A673 (cell line): ENCODE results near the gene KDELR3. TPM values are rescaled to one million over a fixed set of nuclear protein-coding genes. Genes with fewer than 3 reads are reported as not detected.
"Not testable (repeated sequence)": the region's sequence is repeated elsewhere in the genome, so short reads cannot be mapped to it uniquely, and the experiment has no call there.

Source experiments
- BruUV-seq: library from RNA; stranded (reverse); fragments of 400-500 nt; replicated peaks from 2 replicates; lab custom pipeline; 2021; lab: Mats Ljungman, UMichigan
- CTCF ChIA-PET: fragments of 300-600 bp; sonication (Branson Sonifier 250); formaldehyde crosslinking; loops from one replicate; lab custom pipeline; 2022; ENCODE audit warnings: antibody characterized with exemption; lab: Charles Lee
- POLR2A ChIA-PET: fragments of 300-600 bp; sonication (Branson Sonifier 250); formaldehyde crosslinking; loops from one replicate; lab custom pipeline; 2022; ENCODE audit warnings: antibody characterized with exemption; ENCODE audit not compliant: low non-redundant PET; lab: Charles Lee
- DNase-seq: peaks from one replicate; pipeline ENCODE4 v3.0.0-alpha.2; 2015; ENCODE audit warnings: low spot score
- H3K27ac ChIP-seq: fragments of 200-600 bp; sonication (generic); 2 replicates; pipeline ENCODE4 v1.5.1; 2016; ENCODE audit warnings: mixed run types, low read depth, mild to moderate bottlenecking, mixed read lengths, antibody characterized with exemption, low read length; ENCODE audit not compliant: poor library complexity, severe bottlenecking
- H3K27me3 ChIP-seq: fragments of 200-600 bp; sonication (generic); replicated peaks from 2 replicates; pipeline ENCODE4 v1.6.1; 2017; ENCODE audit warnings: mixed run types, low read depth, mild to moderate bottlenecking, mixed read lengths, antibody characterized with exemption, low read length; ENCODE audit not compliant: insufficient read depth, poor library complexity
- H3K36me3 ChIP-seq: fragments of 200-600 bp; sonication (generic); 2 replicates; pipeline ENCODE4 v1.6.1; 2016; ENCODE audit warnings: mixed run types, mild to moderate bottlenecking, mixed read lengths, antibody characterized with exemption, low read length; ENCODE audit not compliant: insufficient read depth, poor library complexity, severe bottlenecking
- H3K4me1 ChIP-seq: fragments of 200-600 bp; sonication (generic); 2 replicates; pipeline ENCODE4 v1.6.1; 2017; ENCODE audit warnings: mixed run types, mild to moderate bottlenecking, mixed read lengths, antibody characterized with exemption, low read length; ENCODE audit not compliant: insufficient read depth, poor library complexity, severe bottlenecking
- H3K4me3 ChIP-seq: fragments of 200-600 bp; sonication (generic); 2 replicates; pipeline ENCODE4 v1.5.1; 2016; ENCODE audit warnings: low read depth, mixed run types, mild to moderate bottlenecking, mixed read lengths, low read length; ENCODE audit not compliant: poor library complexity, severe bottlenecking
- H3K9me3 ChIP-seq: fragments of 200-600 bp; sonication (generic); 2 replicates; pipeline ENCODE4 v1.6.1; 2016; ENCODE audit warnings: mixed run types, low read depth, mild to moderate bottlenecking, mixed read lengths, antibody characterized with exemption, low read length; ENCODE audit not compliant: poor library complexity, severe bottlenecking
- CTCF ChIP-seq: fragments of 300-800, 200-600 bp; sonication (generic); conservative IDR thresholded peaks from 2 replicates; pipeline ENCODE4 v1.5.1; 2017; ENCODE audit warnings: low read depth, mild to moderate bottlenecking, antibody characterized with exemption, low read length, moderate library complexity, mixed read lengths
- EZH2 ChIP-seq: fragments of 200-600 bp; sonication (generic); IDR thresholded peaks from 2 replicates; pipeline ENCODE4 v1.6.1; 2017; ENCODE audit warnings: borderline replicate concordance, low read depth, mild to moderate bottlenecking, mixed read lengths, antibody characterized with exemption, low read length; ENCODE audit not compliant: poor library complexity, severe bottlenecking
- intact Hi-C: fragments of 100-400 bp; cut with micrococcal nuclease; formaldehyde crosslinking; loops from one replicate; pipeline ENCODE4 v1.10.0; 2022; ENCODE audit not compliant: unreplicated experiment
- total RNA-seq: library from RNA; stranded (reverse); gene quantifications from 2 replicates; pipeline ENCODE4 v1.2.3, GENCODE V29; 2021

Gene KDELR3
- total RNA-seq, 1 experiment from 2014 or later: 4.0 TPM

- POLR2A ChIA-PET: no interaction called here
Measured at GRCh38 chr22:38468443-38469305, 778 bp downstream of the KDELR3 start.

GRCh38 chr22:38469306-38469781 lies 1.4 kb downstream of the KDELR3 start:
- H3K4me1 ChIP-seq: peaks cover 5% of the 10 kb centered on the region
- intact Hi-C loops: no loop called here
- H3K9me3 ChIP-seq: no peaks in the 10 kb centered on the region
- no peak for DNase-seq
- POLR2A ChIA-PET: no interaction called here
- CTCF ChIA-PET: no interaction called here
- H3K36me3 ChIP-seq: no peaks in the 10 kb centered on the region
- no peak for TF ChIP-seq CTCF
- no peak for TF ChIP-seq EZH2
- H3K4me3 ChIP-seq: no peak overlapping the region
- H3K27me3 ChIP-seq: no peaks in the 10 kb centered on the region
- H3K27ac ChIP-seq: no peak overlapping the region
- no TSS peak for BruUV-seq

More at GRCh38 chr22:38468443-38469305, 778 bp downstream of the KDELR3 start:
- no TSS peak for BruUV-seq
- peak; percentile 48 for DNase-seq
- H3K4me3 ChIP-seq: peak overlapping the region; percentile 51
- TF ChIP-seq EZH2 (no peak), CTCF (peak; percentile 36; the same call in 1 of the 2 replicates)
- peak overlapping the region; percentile 43 for H3K27ac ChIP-seq
- H3K4me1 ChIP-seq: peaks cover 5% of the 10 kb centered on the region
- intact Hi-C loops: no loop called here
- H3K9me3 ChIP-seq: no peaks in the 10 kb centered on the region
- no peaks in the 10 kb centered on the region for H3K36me3 ChIP-seq
- CTCF ChIA-PET: interaction anchor here (0.6 kb wide), 1 partner anchor 919 kb away, joined by 4 read pairs; no protein-coding TSS in a partner anchor
- no peaks in the 10 kb centered on the region for H3K27me3 ChIP-seq

GRCh38 chr22:38470179-38470578 lies 2.3 kb downstream of the KDELR3 start:
- intact Hi-C loops, H3K9me3 ChIP-seq, H3K4me1 ChIP-seq, H3K36me3 ChIP-seq, H3K27ac ChIP-seq, H3K27me3 ChIP-seq, H3K4me3 ChIP-seq, DNase-seq, BruUV-seq, POLR2A ChIA-PET: not testable (repeated sequence)
- CTCF ChIA-PET: interaction anchor here (0.7 kb wide), 1 partner anchor 418 kb away, joined by 5 read pairs; no protein-coding TSS in a partner anchor
